ENCODE results near the gene WDR88.

DNA sequence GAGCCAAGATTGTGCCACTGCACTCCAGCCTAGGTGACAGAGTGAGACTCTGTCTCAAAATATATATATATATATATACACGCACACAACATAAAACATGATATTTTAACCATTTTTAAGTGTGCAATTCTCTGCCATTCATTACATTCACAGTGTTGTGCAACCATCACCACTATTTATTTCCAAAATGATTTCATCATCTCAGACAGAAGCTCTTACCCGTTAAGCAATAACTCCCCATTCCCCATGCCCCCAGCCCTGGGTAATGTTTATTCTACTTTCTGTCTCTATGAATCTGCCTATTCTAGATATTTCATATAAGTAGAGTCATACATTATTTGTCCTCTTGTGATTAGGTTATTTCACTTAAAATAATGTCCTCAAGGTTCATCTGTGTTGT lies 20.3 kb downstream of the WDR88 start:
- no peak for TF ChIP-seq ZNF331 (CRISPR knock-in tag; IDR thresholded peaks at IDR 0.05; ENCODE audit: low read depth)
- TF ChIP-seq, protein P1, sequence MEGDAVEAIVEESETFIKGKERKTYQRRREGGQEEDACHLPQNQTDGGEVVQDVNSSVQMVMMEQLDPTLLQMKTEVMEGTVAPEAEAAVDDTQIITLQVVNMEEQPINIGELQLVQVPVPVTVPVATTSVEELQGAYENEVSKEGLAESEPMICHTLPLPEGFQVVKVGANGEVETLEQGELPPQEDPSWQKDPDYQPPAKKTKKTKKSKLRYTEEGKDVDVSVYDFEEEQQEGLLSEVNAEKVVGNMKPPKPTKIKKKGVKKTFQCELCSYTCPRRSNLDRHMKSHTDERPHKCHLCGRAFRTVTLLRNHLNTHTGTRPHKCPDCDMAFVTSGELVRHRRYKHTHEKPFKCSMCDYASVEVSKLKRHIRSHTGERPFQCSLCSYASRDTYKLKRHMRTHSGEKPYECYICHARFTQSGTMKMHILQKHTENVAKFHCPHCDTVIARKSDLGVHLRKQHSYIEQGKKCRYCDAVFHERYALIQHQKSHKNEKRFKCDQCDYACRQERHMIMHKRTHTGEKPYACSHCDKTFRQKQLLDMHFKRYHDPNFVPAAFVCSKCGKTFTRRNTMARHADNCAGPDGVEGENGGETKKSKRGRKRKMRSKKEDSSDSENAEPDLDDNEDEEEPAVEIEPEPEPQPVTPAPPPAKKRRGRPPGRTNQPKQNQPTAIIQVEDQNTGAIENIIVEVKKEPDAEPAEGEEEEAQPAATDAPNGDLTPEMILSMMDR (conservative IDR thresholded peaks at IDR 0.05; ENCODE audit: low read depth in 2 of 2) = no peak
- no peak for TF ChIP-seq EZH2phosphoT487 (IDR thresholded peaks at IDR 0.05; ENCODE audit: unreplicated experiment)
- TF ChIP-seq, protein P2, sequence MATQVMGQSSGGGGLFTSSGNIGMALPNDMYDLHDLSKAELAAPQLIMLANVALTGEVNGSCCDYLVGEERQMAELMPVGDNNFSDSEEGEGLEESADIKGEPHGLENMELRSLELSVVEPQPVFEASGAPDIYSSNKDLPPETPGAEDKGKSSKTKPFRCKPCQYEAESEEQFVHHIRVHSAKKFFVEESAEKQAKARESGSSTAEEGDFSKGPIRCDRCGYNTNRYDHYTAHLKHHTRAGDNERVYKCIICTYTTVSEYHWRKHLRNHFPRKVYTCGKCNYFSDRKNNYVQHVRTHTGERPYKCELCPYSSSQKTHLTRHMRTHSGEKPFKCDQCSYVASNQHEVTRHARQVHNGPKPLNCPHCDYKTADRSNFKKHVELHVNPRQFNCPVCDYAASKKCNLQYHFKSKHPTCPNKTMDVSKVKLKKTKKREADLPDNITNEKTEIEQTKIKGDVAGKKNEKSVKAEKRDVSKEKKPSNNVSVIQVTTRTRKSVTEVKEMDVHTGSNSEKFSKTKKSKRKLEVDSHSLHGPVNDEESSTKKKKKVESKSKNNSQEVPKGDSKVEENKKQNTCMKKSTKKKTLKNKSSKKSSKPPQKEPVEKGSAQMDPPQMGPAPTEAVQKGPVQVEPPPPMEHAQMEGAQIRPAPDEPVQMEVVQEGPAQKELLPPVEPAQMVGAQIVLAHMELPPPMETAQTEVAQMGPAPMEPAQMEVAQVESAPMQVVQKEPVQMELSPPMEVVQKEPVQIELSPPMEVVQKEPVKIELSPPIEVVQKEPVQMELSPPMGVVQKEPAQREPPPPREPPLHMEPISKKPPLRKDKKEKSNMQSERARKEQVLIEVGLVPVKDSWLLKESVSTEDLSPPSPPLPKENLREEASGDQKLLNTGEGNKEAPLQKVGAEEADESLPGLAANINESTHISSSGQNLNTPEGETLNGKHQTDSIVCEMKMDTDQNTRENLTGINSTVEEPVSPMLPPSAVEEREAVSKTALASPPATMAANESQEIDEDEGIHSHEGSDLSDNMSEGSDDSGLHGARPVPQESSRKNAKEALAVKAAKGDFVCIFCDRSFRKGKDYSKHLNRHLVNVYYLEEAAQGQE (IDR thresholded peaks at IDR 0.05; ENCODE audit: unreplicated experiment) = no peak
- no peak for TF ChIP-seq POLR2AphosphoS5 (IDR thresholded peaks at IDR 0.05; ENCODE audit: low read depth)
- no peak for TF ChIP-seq JUNB (IDR thresholded peaks at IDR 0.05; ENCODE audit: unreplicated experiment)
